GM18505 (cell line): ENCODE results near the gene TBC1D30.
A peak's percentile ranks its signal among the peaks of the same experiment; 100 is the strongest.

Source experiments
- ATAC-seq: cut with Tn5 transposase; IDR thresholded peaks from one replicate; pipeline ENCODE4 v1.9.1; 2021; ENCODE audit not compliant: unreplicated experiment
- POLR2A ChIP-seq: IDR thresholded peaks from 4 replicates; pipeline ENCODE4 v1.6.1; 2011; ENCODE audit warnings: borderline replicate concordance; ENCODE audit not compliant: insufficient read depth, insufficient read length; ENCODE audit errors: extremely low read depth

TBC1D30 gene

GRCh38 chr12:64794305-64794704 lies 30.1 kb upstream of the TBC1D30 start:
- no peak for ATAC-seq
- no peak for TF ChIP-seq POLR2A

GRCh38 chr12:64796205-64796845 lies 28.1 kb upstream of the TBC1D30 start:
- TF ChIP-seq POLR2A, result no peak
- ATAC-seq, result peak; percentile 62

GRCh38 chr12:64797156-64797555 lies 27.3 kb upstream of the TBC1D30 start:
- no peak for TF ChIP-seq POLR2A
- no peak for ATAC-seq

GRCh38 chr12:64798165-64798564 lies 26.3 kb upstream of the TBC1D30 start:
- no peak for TF ChIP-seq POLR2A
- no peak for ATAC-seq

GRCh38 chr12:64800640-64801039 lies 23.8 kb upstream of the TBC1D30 start:
- TF ChIP-seq POLR2A, result no peak
- peak; percentile 69 for ATAC-seq

- no peak for ATAC-seq
- no peak for TF ChIP-seq POLR2A
These were observed 23.1 kb upstream of the TBC1D30 start for GRCh38 chr12:64801381-64801780.

GRCh38 chr12:64802180-64802775 lies 22.2 kb upstream of the TBC1D30 start:
- peak; percentile 58 for ATAC-seq

GRCh38 chr12:64806173-64806572 lies 18.3 kb upstream of the TBC1D30 start:
- ATAC-seq, result no peak
- TF ChIP-seq POLR2A, result no peak

- no peak for TF ChIP-seq POLR2A
- no peak for ATAC-seq
These were observed 17.6 kb upstream of the TBC1D30 start for GRCh38 chr12:64806593-64807460.

GRCh38 chr12:64808110-64808509 lies 16.3 kb upstream of the TBC1D30 start:
- TF ChIP-seq POLR2A, result no peak
- ATAC-seq, result no peak

- no peak for TF ChIP-seq POLR2A
- ATAC-seq, result no peak
These were observed 13.6 kb upstream of the TBC1D30 start for GRCh38 chr12:64810831-64811230.

GRCh38 chr12:64813723-64814122 lies 10.7 kb upstream of the TBC1D30 start:
- TF ChIP-seq POLR2A, result no peak
- ATAC-seq, result no peak

- no peak for ATAC-seq
These were observed 10.0 kb upstream of the TBC1D30 start for GRCh38 chr12:64814432-64814831.

More at GRCh38 chr12:64814432-64814831, 10.0 kb upstream of the TBC1D30 start:
- no peak for TF ChIP-seq POLR2A
